NCI-H446 treated with DMSO at 0.1 percent for 48 hours (cell line): ENCODE measurements around the gene EXOC7.
"Not testable (repeated sequence)": the region's sequence is repeated elsewhere in the genome, so short reads cannot be mapped to it uniquely, and the experiment has no call there.

Experiments
- DNase-seq: peaks from one replicate; lab custom pipeline; 2025; lab: John Stamatoyannopoulos, UW

Gene EXOC7

DNA sequence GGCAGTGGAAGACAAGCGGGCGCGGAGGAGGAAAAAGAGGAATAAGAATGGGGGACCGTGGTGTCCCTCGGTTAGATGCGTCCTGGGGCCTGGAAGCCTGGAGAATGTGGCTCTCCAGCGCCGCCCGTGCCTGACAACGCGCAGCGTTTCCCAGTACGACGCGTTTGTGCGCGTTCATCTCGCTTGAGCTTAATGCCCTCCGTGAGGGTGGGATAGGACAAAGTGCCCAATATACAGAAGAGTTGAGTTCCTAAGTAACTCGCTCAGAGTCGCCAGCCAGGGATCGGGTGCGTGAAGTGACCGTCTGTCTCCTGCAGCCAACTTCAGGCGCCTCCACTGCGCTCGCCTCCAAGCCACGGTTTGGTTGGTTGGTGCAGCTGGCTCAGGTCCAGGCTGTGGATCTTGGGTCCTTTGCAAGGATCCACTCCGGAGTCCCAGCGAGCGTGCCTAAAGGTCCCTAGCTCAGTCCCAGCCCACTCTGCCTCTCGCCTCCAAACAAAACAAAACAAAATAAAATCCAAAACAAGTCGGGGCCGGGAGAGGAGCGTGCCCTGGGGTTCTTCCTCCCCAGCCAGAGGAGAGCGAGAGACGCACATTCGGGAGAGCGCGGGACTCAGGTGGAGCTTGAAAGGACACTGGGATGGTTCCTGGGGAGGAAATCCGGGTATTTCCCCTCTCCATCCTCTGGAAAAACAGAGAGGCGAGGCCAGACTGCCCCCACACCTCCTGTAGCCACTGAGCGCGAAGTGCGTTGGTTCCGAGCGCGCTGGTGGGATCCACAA lies 28.0 kb downstream of the EXOC7 start:
- DNase-seq: no peak

DNA sequence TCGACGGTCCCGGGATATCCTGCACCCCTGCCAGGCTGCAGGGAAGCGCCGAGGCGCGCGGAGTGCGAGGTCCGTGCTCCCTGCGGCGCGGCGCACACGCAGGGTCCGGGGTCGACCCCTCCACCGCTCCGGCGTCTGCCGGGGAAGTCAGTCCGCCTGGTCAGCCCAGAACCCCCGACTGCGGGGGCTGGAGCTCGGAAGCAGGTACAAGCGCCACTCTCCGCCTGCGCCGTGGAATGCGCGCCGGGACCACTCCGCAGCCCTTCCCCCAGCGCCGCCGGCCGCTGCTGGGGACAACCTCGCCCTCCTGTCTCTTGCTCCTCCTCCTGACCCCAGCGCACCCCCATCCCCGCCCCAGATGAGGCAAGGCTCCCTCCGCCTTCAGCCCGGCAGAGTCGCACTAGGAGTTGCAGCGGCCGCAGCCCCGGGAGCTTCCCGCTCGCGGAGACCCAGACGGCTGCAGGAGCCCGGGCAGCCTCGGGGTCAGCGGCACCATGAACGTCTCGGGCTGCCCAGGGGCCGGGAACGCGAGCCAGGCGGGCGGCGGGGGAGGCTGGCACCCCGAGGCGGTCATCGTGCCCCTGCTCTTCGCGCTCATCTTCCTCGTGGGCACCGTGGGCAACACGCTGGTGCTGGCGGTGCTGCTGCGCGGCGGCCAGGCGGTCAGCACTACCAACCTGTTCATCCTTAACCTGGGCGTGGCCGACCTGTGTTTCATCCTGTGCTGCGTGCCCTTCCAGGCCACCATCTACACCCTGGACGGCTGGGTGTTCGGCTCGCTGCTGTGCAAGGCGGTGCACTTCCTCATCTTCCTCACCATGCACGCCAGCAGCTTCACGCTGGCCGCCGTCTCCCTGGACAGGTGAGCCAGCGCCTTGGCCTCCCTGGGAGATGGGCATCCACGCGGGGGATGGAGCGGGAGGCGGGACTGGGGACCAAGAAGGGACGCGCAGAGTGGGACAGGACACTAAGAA lies 28.9 kb downstream of the EXOC7 start, which contains the start of gene GALR2:
Gene GALR2 (plus strand): TSS at position 392 of the 974 bp plus-strand sequence. CDS start 103 bp downstream, at position 495.
- DNase-seq: no peak

DNA sequence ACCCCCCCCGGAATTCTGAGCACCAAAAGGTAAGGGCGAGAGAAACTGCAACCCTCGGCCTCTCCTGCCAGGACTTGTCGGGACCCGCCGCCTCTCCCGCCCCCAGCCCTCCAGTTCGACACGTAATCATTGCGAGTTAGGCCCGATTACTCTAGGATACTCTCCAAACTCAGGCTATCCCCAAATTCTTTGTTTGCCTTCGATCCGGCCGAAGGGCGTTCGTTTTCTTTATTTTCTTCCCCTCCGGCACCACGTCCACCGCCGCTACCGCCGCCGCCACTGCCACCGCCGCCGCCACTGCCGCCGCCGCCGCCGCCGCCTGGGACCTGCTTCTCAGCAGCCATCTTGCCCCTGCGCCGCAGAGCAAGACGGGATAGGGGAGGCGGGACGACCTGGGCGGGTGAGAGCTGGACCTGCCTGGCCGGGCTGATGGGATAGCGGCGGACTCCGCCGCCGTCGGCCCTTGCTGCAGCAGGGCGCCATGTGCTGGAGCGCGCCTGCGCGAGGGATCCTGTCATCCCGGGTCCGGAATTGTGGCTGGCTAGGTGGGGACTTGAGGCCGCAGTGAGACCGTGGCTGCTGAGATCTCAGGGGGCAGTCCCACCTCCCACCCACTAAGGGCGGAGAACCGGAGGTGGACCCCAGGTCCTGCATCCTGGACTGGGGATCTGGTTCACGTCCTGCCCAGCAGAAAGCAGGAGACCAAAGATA lies 31.3 kb downstream of the EXOC7 start, which contains the start of gene SRP68:
Gene SRP68 (minus strand): TSS at position 370 of the 711 bp plus-strand sequence. CDS start 26 bp downstream, at position 344.
- peak; percentile 79 for DNase-seq

DNA sequence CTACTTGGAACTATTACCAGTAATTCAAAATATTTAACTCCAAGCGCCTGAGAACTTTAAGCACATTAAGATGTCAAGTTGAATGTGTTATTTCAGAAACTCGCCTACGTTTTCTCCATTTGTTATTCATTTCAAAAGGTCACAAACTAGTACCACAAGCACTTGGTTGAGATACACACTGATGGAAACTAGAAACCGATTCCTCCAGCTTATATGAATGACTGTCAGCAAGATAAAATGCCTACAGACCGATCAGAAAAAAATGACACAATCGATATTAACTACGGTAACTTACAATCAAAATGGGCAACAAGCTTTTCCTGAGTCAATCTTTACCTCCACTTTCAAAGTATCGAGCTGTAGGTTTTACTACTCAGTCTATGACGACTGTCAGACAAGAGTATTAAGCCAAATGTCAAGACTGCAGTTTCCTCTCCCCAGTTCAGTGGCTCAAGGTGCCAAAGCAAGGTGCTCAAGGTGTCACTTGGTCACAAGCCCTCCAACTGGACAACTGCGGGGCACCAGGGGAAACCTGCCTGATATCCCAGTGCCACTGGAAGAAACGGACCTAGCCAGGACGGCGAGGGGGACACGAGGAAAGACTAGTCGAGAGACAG lies 31.9 kb downstream of the EXOC7 start:
- DNase-seq: no peak

DNA sequence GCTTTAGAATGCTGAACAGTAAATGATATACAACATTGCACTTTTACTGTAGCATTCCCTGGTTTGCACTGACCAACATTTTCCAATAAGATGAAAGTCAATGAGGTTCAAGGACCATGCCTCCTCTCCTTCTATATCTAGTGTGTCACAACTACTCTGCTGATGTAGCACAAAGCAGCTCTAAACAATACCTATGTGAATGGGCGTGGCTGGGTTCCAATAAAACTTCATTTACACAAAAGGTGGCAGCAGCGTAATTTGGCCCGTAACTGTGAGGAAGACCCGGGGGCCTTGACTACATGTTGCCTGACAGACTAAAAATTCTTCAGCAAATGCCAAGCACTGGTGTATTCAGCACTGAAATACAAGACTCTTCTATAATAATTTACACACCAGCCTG lies 37.8 kb downstream of the EXOC7 start:
- no peak for DNase-seq

DNA sequence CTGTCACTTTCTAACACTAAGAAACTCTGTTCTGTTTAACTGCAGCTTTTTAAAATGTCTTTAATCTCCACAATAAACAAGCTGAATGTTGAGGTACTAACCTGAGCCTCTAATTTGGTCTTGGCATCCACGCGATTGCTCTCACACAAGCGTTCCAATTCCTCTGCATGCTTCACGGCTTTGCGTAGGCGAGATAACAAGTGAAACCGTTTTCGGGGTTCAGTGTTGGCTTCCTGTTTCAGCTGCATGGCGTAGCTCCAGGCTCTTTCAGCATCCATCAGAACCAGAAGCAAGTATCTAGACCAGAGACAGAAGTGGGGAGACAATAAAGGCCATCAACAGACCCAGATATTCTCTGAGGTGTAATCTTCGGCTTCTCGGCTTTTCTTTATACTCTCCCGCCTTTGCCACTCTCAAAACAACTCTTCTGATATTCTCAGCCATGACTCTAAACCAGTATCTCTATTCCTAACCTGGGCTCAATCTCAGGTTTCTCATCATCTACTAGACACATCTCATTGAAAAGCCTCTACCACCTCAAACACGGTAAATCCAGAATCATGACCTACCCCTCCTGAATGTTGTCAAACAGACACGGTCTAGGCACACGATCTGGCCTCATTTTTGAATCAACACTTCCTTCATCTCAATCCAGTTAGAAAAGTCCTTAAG lies 39.6 kb downstream of the EXOC7 start:
- DNase-seq: no peak

DNA sequence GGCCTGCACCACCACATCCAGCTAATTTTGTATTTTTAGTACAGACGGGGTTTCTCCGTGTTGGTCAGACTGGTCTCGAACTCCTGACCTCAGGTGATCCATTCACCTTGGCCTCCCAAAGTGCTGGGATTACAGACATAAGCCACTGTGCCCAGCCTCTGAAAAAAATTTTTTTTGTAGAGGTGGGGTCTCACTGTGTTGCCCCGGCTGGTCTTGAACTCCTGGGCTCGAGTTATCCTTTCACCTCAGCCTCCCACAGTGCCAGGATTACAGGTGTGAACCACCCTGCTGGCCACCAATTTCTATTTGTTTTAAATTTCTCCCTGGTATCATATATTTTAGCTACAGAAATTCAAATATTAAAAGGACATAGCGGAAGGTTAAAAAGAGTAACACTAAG lies 45.3 kb downstream of the EXOC7 start:
- DNase-seq: not testable (repeated sequence)

DNA sequence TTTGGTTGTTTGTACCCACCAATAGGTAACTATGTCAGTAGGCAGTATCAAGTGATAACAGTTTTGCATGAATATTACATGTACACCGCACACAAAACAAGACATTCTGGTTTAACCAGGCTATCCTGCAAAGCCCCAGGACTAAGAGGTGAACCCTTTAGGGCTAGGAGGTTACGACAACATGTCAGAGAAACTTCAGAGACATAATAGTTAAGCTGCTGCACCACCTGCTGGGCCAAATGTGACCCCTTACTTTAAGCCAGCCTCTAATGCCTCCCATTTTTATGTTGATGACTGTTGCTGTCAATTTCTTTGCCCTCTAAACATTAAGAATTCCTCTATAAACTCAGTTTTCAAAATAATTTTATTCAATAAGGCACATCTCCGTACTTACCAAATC lies 46.7 kb downstream of the EXOC7 start:
- DNase-seq: no peak

DNA sequence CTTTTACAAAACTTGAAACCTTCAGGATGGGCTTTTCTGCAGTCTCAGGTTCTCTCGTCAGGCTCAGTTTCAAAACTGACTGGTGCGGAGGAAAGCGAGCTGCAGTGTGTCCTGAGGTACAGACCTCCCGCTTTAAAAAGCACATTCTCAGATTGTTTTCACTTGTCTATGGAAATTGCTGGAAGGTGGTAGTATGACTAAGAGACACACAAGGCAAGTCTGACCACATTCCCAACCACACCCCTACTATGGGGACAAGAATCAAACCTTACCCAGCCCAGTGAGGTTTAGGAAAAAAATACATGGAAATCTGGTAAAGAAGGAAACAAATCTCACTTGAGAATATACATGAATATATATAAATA lies 49.5 kb downstream of the EXOC7 start:
- no peak for DNase-seq

DNA sequence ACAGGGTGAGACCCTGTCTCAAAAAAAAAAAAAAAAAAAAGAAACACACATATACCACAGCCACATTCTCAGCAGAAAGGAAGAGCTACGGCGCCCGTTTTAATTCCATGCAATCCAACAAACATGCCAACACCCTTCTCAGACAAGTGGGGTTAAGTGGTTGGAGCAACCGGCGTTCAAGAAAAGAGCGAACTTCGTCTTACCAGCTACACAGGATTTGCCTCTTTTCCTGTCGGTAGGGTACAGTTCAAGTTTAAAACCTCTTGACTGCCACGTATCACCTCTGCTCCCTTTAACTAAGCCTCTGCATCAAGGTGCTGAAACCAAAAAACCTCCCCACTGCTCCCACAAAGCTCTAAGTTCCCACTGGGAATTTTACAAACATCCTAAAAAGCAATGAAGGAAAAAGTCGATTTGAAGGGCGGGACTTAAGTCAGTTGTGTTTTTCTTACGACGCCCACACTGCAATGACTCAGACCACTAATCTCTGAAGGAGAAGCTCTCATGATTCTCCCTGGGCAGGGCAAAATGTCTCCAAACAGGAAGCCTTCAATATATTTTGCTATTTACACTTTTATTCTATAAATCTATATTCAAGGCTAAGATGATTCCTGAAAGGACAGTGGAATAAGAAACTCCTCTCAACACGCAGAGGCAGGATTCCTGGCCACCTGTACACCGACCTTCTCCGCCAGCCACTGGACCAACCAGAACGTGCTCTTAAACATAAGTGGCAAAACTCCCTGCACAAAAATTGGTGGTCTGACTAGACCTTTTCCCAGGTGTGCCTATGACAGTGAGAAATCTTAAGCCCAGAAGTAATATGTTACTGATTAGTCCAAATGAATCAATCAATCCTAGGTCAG lies 50.1 kb downstream of the EXOC7 start:
- no peak for DNase-seq

DNA sequence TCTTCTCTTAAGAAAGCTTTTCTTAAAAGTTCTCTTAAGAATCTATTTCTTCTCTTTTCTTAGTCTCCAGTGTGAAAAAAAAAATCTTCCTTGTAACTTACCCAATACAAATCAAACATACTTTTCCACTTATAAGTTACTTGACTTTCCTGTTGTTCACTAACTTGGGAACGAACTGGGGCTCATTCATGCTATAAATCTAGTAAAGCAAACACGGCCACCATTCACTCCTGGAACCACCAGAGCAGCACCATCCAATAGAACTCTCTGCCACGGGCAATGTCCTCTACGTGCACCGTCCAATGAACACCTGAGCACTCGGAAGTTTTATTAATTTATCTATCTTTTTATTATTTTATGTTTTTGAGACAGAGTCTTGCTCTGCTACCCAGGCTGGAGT lies 52.0 kb downstream of the EXOC7 start:
- no peak for DNase-seq

DNA sequence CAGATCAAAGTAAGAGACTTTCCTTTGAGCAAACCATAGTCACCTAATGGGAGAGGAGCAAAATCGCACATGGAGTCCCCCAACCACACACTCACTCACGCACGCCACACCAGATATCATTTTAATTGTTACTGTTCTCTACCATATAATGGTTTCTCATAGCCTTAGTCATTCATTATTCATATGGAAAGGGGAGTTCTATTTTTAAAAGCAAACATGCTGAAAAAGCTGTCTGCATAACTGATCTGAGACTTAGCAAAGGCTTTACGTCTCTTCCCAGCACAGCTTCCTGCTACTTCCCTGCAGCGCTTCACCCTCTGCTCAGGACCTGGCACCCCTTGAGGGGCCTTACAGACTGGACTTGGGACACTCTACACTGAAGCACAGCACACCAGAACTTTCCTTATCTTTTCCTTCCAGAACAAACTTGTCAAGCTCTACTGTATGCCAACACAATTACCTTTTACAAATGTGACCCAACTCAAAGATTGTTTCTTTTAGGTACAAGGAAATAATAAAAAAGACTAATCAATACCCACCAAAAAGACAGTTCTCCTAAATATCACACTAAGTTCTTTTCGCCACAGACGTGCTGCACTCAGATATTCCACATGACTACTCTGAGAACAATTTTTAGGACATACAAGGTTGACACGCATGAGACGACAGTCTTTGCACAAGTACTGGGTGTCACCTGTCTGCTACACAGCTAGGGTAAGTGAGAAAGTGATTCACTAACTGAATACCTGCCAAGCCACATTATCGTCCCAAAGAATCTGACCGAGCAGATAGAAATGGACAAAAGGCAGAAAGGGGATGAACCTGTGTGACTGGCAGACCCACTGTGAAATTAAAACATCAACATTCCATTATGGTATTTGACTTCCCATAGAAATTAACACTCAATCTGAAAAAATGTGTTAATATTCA lies 52.8 kb downstream of the EXOC7 start:
- DNase-seq: no peak

DNA sequence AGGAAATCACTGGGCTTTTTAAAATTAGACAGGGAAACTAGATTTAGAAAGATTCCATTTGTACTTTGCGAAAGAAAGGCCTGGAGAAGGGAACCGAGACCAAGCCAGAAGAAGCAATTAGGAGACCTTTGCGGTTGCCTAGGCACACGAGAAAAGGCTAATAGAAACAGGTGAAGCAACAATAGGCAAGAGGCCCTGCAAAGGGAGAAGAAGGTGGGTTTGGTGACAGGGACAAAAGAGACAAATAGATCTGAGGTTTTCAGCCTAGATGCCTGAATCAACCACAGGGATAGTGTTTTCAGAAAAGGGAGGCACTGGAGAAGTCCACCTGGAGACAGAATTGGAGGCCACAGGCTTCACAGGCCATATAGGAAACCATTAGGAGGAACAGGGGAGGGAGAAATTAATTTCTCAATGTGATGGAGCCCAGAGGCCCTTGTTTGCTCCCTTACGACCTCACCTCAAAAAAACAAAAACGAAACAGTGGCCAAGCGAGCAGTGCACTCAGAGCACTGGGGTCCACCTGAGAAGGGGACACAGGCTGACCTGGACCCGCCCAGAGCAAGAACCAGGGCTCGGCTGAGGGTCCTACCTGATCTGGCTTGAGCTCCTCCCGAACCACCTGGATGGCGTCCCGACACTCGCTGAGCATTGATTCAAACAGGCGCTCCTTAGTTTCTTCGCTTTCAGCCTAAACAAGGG lies 53.6 kb downstream of the EXOC7 start:
- no peak for DNase-seq

DNA sequence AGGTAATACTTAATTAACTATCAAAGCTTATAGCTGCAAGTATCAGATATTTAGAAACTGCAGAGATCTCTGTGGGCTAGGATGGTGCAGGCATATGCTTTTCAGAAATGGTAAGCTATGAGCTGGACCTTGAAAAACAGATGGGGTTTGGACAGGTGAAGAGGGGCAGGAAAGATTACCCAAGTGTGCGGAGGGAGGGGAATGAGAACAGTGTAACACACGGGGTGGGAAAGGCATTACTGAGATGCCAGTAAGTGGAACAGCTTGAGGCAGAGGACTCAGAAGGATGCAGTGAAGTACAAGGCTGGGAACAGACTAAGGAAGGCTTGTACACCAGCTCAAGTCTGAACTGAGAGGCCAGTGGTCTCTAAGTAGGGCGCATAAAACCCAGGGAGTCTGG lies 54.3 kb downstream of the EXOC7 start:
- no peak for DNase-seq

DNA sequence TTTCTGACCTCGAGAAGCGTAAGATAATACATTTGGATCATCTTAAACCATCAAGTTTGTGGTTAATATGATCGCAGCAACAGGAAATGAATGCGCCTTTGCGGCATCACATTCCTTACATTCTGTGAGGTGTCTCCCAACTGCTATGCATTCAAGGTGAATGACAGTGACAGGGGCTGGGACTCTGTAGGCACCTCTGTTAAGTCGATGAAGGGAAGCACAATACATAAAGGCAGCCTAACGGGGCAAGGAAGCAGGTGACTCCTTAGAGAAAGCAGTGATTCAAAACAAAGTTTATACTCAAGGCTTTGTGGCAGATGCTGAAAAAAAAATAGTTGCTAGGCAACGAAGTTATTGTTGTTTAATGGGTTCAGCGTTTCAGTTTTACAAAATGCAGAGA lies 54.9 kb downstream of the EXOC7 start:
- DNase-seq: no peak

DNA sequence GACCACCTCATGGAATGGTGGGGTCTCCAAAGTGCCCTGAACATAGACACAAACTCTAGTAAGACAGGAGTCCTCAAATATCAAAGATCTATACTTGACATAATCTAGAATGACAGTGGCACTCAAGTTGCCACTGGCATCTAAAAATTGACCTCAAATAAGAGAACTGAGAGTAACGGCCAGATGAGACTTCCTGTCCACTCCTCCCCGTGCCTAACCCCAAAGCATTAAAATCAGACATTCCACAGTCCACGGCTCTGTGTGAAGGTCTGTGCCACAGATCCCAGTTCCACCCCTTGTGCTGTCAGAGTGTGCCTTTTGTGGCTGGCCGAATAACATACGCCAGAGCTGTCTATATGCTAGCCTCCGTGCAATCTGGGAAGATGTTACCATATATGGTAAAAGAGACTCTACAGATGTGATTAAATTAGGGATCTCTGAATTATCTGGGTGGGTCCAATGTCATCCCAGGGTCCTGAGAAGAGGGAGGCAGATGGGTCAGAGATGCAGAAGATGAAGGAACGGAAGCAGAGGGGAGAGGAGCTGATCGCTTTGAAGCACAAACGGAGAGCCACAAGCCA lies 55.5 kb downstream of the EXOC7 start:
- no peak for DNase-seq

DNA sequence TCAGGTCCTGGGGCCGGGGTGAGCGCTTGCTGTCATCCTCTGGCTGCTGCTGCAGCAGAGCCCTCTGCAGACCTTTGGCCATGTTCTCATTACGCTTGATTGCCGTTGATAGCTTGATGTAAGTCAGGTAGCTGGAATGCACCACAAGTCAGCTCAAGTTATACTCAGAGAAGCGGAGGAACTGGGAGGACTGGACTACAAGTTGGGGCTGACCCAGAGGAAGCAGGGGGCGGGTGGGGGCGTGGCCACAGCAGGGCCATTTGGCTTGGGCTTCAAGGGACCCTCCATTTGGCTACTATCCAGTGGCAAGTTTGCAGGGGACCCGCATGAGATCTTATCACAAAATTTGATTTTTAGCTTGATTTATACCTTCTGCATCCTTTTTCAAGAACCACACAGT lies 57.5 kb downstream of the EXOC7 start:
- DNase-seq: no peak

DNA sequence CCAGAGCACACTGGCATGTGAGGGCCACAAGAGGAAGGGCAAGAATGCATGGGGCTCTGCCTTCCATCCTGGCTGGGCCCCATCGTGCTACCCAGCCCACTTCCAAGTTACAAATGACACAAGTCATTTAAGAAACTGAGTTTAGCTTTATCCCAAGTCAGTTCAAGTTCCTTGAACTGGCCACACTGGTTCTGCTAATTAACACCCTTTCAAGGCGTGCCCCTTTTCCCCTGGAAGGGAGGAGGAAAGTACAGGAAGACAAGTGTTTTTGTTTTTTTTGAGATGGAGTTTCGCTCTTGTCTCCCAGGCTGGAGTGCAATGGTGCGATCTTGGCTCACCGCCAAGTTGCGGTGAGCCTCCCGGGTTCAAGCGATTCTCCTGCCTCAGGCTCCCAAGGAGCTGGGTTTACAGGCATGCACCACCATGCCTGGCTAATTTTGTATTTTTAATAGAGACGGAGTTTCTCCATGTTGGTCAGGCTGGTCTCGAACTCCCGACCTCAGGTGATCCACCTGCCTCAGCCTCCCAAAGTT lies 59.0 kb downstream of the EXOC7 start:
- not testable (repeated sequence) for DNase-seq
